ENCODE measurements around the gene SLC26A1. TPM values are rescaled to one million over a fixed set of nuclear protein-coding genes. Genes with fewer than 3 reads are reported as not detected.

The SLC26A1 gene
- total and polyA plus RNA-seq, 8 donors = 0.28 to 1.7 (median 0.66) TPM

GRCh38 chr4:1031956-1032795 lies 39.0 kb upstream of the SLC26A1 start:
- FAIRE-seq (no peak), ATAC-seq (peak in 2 of 4 donors; percentile 19 to 20), DNase-seq (no peak)
- intact Hi-C loops (cut with DNase I) = loop anchor here in 1 of 3 donors (10.0 kb wide), 1 partner anchor 747 kb away; no protein-coding TSS in a partner anchor
- no peaks in the 10 kb centered on the region for H3K9me3 ChIP-seq
- 46 to 54% methylated on average over 33 to 37 of the region's 37 CpGs for WGBS, 2 donors
- H3K36me3 ChIP-seq = no peaks in the 10 kb centered on the region
- H3K27me3 ChIP-seq = no peaks in the 10 kb centered on the region
- H3K4me3 ChIP-seq = no peak overlapping the region
- no peak for TF ChIP-seq CTCF (IDR thresholded peaks at IDR 0.05)
- no peak overlapping the region for H3K27ac ChIP-seq
- H3K4me1 ChIP-seq = no peaks in the 10 kb centered on the region

DNA sequence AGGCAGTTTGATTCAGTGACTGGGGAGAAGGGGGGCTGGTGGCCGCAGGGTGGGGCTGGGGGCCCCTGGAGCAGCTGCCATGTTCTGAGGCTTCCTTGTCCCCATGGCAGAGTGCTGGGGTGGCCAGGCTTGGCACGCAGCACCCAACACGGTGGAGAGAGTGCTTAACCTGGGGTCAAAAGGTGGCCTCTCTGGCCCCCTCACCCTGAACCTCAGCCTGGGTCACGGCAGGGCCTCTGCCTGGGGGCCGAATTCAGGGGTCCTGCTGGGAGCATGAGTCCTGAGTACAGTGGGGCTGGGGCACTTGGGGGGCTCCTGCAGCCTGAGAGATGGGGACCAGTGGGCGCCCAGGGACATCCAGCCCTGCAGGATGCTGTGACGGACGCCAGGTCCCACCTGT lies 38.1 kb upstream of the SLC26A1 start:
- no peak overlapping the region for H3K4me3 ChIP-seq
- FAIRE-seq = no peak
- intact Hi-C loops (cut with DNase I) = loop anchor here in 1 of 3 donors (10.0 kb wide), 1 partner anchor 747 kb away; no protein-coding TSS in a partner anchor
- 72 to 91% methylated on average over 7 to 8 of the region's 8 CpGs for WGBS, 2 donors
- H3K9me3 ChIP-seq = no peaks in the 10 kb centered on the region
- no peaks in the 10 kb centered on the region for H3K36me3 ChIP-seq
- H3K4me1 ChIP-seq = no peaks in the 10 kb centered on the region
- H3K27me3 ChIP-seq = no peaks in the 10 kb centered on the region
- no peak overlapping the region for H3K27ac ChIP-seq
- DNase-seq = no peak
- TF ChIP-seq CTCF (IDR thresholded peaks at IDR 0.05) = no peak
- no peak for ATAC-seq

DNA sequence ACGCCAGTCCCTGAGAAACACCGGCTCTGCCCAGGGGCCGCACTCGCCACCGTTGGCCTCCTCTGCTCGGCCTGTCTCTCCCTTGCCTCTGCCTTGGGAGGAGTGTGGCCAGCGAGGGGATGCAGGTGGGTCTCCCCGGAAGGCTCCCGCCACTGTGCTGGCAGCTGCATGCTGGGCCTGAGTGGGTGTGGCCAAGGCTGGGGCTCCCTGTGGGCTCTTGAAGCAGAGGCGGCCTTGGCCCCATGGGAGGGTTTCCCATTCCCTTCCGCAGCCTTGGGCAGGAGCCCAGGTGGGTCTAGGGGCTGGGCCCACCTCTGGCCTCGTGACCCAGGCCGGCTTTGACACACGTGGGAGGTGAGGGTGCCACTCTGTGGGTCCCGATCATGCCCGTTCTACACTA lies 37.4 kb upstream of the SLC26A1 start:
- DNase-seq = no peak

GRCh38 chr4:1030031-1030430 lies 36.8 kb upstream of the SLC26A1 start:
- Histone ChIP-seq H3K9me3 (no peaks in the 10 kb centered on the region), H3K27me3 (no peaks in the 10 kb centered on the region), H3K27ac (no peak overlapping the region), H3K4me3 (no peak overlapping the region), H3K4me1 (no peaks in the 10 kb centered on the region), H3K36me3 (no peaks in the 10 kb centered on the region)
- 59 to 63% methylated on average over 6 to 12 of the region's 12 CpGs for WGBS, 2 donors
- ATAC-seq (peak in 1 of 4 donors; percentile 9), DNase-seq (no peak), FAIRE-seq (no peak)
- TF ChIP-seq CTCF (IDR thresholded peaks at IDR 0.05) = no peak
- intact Hi-C loops (cut with DNase I) = loop anchor here in 1 of 3 donors (10.0 kb wide), 1 partner anchor 745 kb away; no protein-coding TSS in a partner anchor

More for the DNA sequence above, 37.4 kb upstream of the SLC26A1 start:
- Histone ChIP-seq H3K27me3 (no peaks in the 10 kb centered on the region), H3K9me3 (no peaks in the 10 kb centered on the region), H3K27ac (no peak overlapping the region), H3K4me1 (no peaks in the 10 kb centered on the region), H3K36me3 (no peaks in the 10 kb centered on the region), H3K4me3 (no peak overlapping the region)
- intact Hi-C loops (cut with DNase I) = loop anchor here in 1 of 3 donors (10.0 kb wide), 1 partner anchor 746 kb away; no protein-coding TSS in a partner anchor
- ATAC-seq (peak in 2 of 4 donors; percentile 5 to 33), FAIRE-seq (no peak)
- WGBS, 2 donors = 43 to 53% methylated on average over 14 to 16 of the region's 16 CpGs
- no peak for TF ChIP-seq CTCF (IDR thresholded peaks at IDR 0.05)

GRCh38 chr4:1029529-1029928 lies 36.3 kb upstream of the SLC26A1 start:
- 39 to 42% methylated on average over 17 of the region's 17 CpGs for WGBS, 2 donors
- no peak for DNase-seq
- intact Hi-C loops (cut with DNase I) = no loop called here
- no peak overlapping the region for H3K4me3 ChIP-seq
- no peak overlapping the region for H3K27ac ChIP-seq
- no peaks in the 10 kb centered on the region for H3K27me3 ChIP-seq
- no peak for TF ChIP-seq CTCF (IDR thresholded peaks at IDR 0.05)
- no peak for ATAC-seq
- H3K4me1 ChIP-seq = no peaks in the 10 kb centered on the region
- no peak for FAIRE-seq
- peaks cover 0 to 5% (median 2%) of the 10 kb centered on the region in 3 donors for H3K36me3 ChIP-seq
- no peaks in the 10 kb centered on the region for H3K9me3 ChIP-seq
